ENCODE results near the gene MRPS34.
A peak's percentile ranks its signal among the peaks of the same experiment; 100 is the strongest.
"Not testable (repeated sequence)": the region's sequence is repeated elsewhere in the genome, so short reads cannot be mapped to it uniquely, and the experiment has no call there.

Gene MRPS34

DNA sequence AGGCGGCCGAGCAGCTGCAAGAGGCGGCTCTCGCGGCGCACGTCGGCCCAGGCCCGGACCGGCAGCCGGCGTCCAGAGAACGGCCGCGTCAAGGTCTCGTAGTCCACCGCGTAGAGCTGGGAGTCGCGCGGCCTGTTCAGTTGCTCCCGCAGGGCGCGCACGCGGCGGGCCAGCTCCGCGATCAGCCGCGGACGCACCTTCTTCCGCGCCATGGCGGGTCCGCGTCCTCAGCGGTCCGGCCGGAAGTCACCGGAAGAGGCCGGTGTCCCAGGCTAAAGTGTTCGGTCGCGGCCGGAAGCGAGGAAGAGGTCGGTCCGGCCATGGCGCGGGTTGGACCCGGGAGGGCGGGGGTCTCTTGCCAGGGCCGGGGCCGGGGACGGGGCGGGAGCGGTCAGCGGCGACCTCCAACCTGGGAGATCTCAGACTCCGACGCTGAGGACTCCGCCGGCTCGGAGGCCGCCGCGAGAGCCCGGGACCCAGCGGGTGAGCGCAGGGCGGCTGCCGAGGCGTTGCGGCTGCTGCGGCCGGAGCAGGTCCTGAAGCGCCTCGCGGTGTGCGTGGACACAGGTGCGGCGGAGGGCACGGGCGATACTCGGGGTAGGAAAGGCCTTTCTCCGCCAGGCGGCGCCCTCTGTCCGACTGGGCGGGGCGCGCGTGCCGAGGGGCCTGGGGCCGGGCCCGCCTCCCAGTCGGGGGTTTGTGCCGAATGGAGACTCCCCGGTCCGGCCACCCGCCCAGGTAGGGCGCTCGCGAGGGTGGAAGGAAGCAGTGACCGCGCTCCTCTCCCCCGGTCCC is at the start of gene MRPS34:
Gene MRPS34, minus strand, starts transcription at position 227 of the 795 bp plus-strand sequence. Its CDS starts 15 bp downstream, at position 212.
- peak; percentile 68 for DNase-seq (ENCODE audit: low read depth)

GRCh38 chr16:1821861-1822611 is 49.1 kb upstream of the MRPS34 start:
- DNase-seq (ENCODE audit: low read depth): no peak

- no peak for DNase-seq (ENCODE audit: low read depth)
Observed at GRCh38 chr16:1820946-1821290, 48.0 kb upstream of the MRPS34 start.

DNA sequence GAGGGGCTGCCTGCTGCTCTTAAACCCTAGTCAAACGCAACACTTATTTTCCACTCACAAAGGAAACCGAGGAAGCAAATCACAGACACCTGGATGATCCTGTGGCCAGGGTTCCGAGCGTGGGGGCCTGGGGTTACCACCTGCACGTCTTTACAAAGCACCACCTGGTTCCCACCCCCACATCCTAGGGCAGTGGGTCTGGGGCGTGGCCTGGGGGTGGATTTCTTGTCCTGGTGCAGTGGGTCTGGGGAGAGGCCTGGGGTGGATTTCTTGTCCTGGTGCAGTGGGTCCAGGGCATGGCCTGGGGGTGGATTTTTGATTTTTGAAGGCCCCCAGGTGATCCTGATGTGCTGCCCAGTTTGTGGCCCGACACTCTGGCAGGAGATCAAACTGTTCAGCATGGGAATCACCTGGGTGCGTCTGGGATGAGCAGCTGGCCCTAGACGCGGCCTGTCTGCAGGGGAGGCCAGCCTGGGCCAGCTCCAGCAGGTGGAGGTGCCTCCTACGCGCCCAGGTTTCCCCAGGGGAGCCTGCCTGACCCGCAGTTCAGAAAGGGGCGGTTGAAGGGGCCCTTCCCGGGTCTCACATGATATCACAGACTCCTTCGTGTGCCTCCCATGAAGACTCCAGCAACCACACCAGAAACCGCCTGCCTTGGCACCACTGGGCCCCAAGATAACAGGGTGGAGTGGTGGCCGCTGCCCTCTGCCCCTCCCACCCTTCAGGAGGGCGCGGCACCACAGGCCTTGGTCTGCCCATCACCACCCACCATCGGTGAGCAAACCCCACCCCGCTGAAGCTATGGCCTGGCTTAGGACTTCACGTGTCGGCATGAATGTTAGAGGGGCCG is 47.4 kb upstream of the MRPS34 start:
- DNase-seq (ENCODE audit: low read depth): no peak

GRCh38 chr16:1819611-1820010 is 46.7 kb upstream of the MRPS34 start:
- DNase-seq (ENCODE audit: low read depth): no peak

GRCh38 chr16:1818873-1819525 is 46.1 kb upstream of the MRPS34 start:
- no peak for DNase-seq (ENCODE audit: low read depth)

DNA sequence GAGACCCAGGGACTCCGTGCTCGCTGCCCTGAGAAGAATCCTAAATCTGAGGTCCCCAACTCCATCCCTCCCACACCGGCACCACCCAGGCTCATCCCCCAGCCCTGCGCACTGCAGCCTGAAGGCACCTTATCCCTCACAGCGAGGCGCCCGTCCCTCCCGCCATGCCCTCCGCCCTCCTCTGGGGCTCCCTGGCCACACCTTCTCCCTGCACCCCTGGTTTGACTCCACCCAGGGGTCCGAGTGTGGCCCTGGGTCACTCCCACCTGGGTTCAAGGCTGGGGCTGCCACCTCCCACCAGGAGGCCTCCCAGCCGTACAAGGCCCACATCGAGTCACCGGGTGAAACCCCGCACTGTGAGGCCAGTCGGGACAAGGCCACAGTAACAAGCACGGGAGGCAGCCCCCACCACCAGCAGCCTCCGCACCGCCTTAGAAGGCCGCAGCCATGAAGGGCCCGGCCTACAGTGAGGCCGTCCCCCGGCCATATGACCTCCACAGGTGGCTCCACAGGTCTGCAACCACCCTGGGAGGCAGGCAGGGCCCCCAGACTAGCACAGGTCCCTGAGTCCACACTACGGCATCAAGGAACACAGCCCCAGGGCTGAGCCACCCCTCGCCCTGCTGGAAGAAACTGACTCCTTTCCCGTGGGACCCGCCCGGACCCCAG is 45.4 kb upstream of the MRPS34 start:
- DNase-seq (ENCODE audit: low read depth): no peak

DNA sequence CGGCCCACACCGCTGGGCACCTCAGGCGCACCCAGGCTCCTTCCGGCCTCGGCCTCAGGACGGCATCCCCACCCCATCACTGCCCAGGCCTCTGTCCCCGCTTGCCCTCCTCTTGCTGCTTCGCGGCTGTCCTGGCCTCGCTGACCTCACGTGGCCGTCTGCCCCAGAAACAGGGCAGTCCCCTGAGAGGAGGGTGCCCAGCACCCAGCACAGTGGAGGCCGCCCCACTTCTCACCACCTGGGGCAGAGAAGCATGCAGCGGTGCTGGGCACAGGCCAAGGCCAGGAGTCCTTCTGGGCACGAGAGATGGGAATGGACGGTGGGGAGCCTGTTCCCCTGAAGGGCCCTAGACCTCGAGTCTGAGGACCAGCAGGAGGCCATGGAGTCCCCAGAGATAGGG is 44.8 kb upstream of the MRPS34 start:
- no peak for DNase-seq (ENCODE audit: low read depth)

GRCh38 chr16:1817276-1817589 is 44.3 kb upstream of the MRPS34 start:
- no peak for DNase-seq (ENCODE audit: low read depth)

DNA sequence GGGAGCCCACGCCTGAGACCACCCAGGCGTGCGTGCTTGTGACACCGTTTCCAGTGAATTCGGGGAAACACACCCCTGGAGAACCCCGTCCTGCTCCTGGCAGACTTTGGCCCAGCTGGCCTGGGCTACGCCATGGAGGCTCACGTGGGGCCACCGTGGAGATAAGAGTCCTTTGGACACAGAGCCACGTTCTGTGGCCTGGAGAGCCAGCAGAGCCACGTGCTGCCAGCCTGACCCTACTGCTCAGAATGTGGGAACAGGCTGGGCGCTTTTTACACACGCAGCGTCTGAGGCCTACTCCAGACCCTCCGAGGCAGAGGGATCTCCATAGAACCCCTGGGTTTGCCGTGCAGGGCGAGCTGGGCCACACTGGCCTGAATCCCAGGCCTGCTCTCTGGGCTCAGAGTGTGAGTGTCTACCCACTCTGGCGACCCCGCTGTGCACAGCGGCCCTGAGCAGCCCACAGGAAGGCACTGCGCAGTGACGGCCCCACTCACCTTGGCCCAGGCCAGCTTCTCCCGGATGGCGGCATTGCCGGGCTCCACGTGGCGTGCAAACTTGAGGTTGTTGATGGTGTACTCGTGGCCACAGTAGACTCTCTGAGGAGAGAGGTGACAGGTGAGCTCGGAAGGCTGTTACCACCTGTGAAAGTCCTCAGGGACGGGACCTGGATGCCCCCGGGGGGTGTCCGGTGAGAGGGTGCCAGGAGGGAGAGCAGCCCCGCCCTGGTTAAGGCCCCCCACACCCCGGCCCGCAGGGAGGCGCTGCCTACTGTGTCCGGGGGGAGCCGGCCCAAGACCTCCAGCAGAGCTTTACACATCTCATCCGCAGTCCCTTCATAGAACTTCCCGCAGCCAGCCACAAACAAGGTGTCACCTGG is 43.7 kb upstream of the MRPS34 start:
- DNase-seq (ENCODE audit: low read depth): no peak

DNA sequence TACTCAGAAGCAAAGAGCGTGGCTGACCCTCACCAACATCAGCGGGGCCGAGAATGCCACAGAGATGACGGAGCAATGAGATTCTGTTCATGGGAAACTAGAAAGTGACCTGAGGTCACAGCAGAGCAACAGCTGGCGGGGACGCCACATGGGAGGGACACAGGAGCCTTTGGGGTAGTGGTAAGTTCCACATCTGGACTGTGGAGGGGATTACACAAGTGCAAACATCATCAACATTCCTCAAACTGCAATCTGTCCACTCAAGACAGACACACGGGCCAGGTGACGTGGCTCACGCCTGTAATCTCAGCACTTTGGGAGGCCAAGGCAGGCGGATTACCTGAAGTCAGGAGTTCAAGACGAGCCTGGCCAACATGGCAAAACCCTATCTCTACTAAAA is 42.5 kb upstream of the MRPS34 start:
- DNase-seq (ENCODE audit: low read depth): no peak

DNA sequence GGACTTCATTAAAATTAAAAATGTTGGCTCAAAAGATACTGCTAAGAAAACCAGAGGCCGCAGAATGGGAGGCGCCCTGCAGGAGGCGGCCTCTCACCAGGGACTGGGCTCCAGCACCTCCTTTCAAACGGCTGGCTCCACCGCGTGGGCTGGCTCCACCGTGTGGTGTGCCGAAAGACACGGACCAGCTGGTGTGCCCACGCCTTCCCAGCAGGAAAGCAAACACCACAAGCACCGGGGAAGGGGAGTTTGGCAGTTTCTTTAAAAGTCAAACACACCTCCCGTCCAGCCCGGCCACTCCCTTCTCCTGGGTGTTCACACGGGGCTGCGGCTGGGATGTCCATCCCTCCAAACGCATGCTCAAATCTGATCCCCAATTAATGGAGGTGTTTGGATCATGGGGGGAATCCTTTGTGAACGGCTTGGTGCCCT is 39.8 kb upstream of the MRPS34 start:
- peak; percentile 11 for DNase-seq (ENCODE audit: low read depth)

DNA sequence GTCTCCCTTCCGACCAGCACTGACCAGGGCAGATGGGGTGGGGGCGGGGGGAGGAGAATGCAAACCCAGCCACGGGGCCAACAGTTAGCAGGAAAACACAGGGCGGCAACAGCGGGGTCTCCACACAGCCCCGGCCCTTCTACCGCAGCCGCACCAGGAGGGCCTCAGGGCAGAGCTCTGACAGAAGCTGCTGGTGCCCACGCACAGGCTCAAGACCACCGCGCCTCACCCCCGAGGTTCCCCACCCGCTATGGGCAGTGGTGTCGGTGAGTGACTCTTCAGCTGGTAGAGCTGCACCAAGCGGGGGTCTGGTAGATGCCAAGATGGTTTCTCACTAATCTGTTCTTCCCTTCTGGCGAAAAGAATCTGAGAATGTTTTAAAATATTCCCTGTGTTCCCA is 37.6 kb upstream of the MRPS34 start:
- no peak for DNase-seq (ENCODE audit: low read depth)

DNA sequence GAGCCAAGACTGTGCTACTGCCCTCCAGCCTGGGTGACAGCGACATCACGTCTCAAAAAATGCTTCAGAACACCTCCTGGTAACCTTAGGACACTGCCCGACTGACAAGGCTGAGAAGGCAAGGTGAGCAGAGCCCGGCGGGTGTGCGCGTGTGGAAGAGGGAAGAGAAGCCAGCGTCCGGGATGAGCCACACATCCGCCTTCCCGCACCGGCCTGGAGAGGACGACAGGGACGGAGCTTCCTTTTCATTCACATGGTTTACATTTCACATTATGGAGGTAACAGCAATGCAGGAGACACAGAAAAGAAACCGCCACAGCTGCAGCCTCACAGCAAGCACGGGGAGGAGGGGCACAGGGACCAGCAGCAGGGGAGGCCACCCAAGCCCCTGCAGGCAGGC is 37.2 kb upstream of the MRPS34 start:
- DNase-seq (ENCODE audit: low read depth): no peak

GRCh38 chr16:1809281-1809801 is 36.4 kb upstream of the MRPS34 start:
- DNase-seq (ENCODE audit: low read depth): no peak

DNA sequence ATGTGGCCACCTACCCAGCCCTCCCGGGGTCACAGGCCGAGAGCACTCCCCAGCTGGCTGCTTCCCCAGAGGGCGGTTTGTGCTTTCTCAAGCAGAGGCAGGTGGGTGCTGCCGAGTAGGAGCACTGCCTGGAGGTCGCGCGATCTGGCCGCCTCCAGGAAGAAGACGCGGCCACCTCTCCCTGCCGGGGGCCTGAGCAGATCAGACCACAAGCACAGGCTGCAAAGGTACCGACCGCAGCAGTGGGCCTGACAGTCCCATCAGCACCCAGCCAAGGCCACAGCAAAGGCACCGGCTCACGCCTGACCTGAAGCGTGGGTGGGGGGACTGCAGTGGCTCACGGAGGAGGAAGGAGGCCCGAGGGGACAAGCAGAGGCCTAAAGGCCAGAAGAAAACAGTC is 35.8 kb upstream of the MRPS34 start:
- DNase-seq (ENCODE audit: low read depth): no peak

GRCh38 chr16:1807626-1808025 is 34.7 kb upstream of the MRPS34 start:
- no peak for DNase-seq (ENCODE audit: low read depth)

DNA sequence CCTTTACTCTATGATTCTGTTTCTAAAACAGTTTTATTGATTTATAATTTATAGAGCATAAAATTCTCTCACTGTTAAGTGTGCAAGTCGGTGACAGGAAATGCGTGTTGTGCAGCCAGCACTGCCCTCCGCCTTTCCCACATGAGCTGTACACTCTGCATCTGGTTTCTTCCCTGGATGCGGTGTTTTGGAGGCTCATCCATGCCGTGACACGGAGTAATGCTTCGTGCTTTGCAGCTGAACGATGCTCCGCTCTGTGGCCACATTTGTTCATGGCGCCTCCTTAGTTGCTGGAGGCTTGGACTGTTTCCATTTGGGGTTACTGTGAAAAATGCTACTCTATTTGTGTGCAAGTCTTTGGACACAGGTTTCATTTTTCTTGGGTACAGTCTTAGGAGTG is 27.8 kb upstream of the MRPS34 start:
- no peak for DNase-seq (ENCODE audit: low read depth)

- not testable (repeated sequence) for DNase-seq (ENCODE audit: low read depth)
Observed at GRCh38 chr16:1799263-1799662, 26.3 kb upstream of the MRPS34 start.

GRCh38 chr16:1794908-1795666 is 22.2 kb upstream of the MRPS34 start:
- no peak for DNase-seq (ENCODE audit: low read depth)
